NCI-H2107 (cell line): ENCODE data around the gene ZBTB22.
"Not testable (repeated sequence)": the region's sequence is repeated elsewhere in the genome, so short reads cannot be mapped to it uniquely, and the experiment has no call there.

Experiments
- DNase-seq: peaks from one replicate; lab custom pipeline; 2025; lab: John Stamatoyannopoulos, UW

ZBTB22 gene

GRCh38 chr6:33317669-33318425 is at the start of gene ZBTB22:
Gene ZBTB22, minus strand, starts transcription at chr6:33317744. Its CDS starts 828 bp downstream, at chr6:33316916.
- peak; percentile 88 for DNase-seq

- no peak for DNase-seq
Observed at GRCh38 chr6:33367009-33367714, 49.6 kb upstream of the ZBTB22 start.

GRCh38 chr6:33365206-33365971 is 47.8 kb upstream of the ZBTB22 start:
- not testable (repeated sequence) for DNase-seq

- DNase-seq: peak; percentile 29
Observed at GRCh38 chr6:33364475-33365205, 47.1 kb upstream of the ZBTB22 start.

- not testable (repeated sequence) for DNase-seq
Observed at GRCh38 chr6:33363486-33363885, 45.9 kb upstream of the ZBTB22 start.

GRCh38 chr6:33359331-33359730 is 41.8 kb upstream of the ZBTB22 start:
- DNase-seq: no peak

- DNase-seq: not testable (repeated sequence)
Observed at GRCh38 chr6:33357160-33357871, 39.8 kb upstream of the ZBTB22 start.

- no peak for DNase-seq
Observed at GRCh38 chr6:33356295-33356694, 38.8 kb upstream of the ZBTB22 start.

GRCh38 chr6:33355860-33356259 is 38.3 kb upstream of the ZBTB22 start:
- not testable (repeated sequence) for DNase-seq

- no peak for DNase-seq
Observed at GRCh38 chr6:33347816-33348215, 30.3 kb upstream of the ZBTB22 start.

GRCh38 chr6:33346972-33347371 is 29.4 kb upstream of the ZBTB22 start:
- DNase-seq: not testable (repeated sequence)

- peak; percentile 66 for DNase-seq
Observed at GRCh38 chr6:33344701-33345697, 27.5 kb upstream of the ZBTB22 start.

- DNase-seq: no peak
Observed at GRCh38 chr6:33343953-33344611, 26.5 kb upstream of the ZBTB22 start.

- not testable (repeated sequence) for DNase-seq
Observed at GRCh38 chr6:33343606-33343952, 26.0 kb upstream of the ZBTB22 start.

GRCh38 chr6:33339193-33339592 is 21.6 kb upstream of the ZBTB22 start:
- DNase-seq: no peak

- DNase-seq: no peak
Observed at GRCh38 chr6:33336495-33336894, 19.0 kb upstream of the ZBTB22 start.

- DNase-seq: no peak
Observed at GRCh38 chr6:33335916-33336315, 18.4 kb upstream of the ZBTB22 start.

- no peak for DNase-seq
Observed at GRCh38 chr6:33333666-33334065, 16.1 kb upstream of the ZBTB22 start.

GRCh38 chr6:33330736-33331135 is 13.2 kb upstream of the ZBTB22 start:
- no peak for DNase-seq

GRCh38 chr6:33329058-33329457 is 11.5 kb upstream of the ZBTB22 start:
- no peak for DNase-seq
